Measurements from ENCODE around the gene ERN1.

DNA sequence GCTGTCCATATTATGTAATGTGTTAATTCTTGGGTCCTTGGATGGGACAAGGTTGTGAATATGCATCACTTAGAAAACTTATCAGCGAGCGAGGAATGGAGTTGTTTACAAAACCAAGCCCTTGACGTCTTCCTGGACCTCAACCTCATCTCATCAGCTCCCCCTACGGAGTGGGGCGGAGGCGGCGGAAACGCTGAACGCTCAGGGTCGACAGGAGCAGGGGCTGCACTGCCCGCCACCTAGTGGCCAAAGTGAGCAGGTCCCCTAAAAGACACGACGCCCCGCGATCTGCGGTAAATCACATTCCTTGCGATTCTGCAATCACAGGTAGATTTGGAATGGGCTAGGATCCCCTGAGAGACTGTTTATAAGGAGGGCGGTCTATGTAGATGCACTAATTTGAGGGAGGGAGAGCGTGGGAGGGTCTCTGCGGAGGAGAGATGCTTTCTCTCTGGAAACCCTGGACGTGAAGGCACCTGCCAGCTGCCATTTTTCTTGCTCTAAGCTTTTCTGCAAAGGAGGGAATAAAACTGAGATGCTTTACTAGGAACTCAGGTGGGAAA lies 104.1 kb downstream of the ERN1 start:
- TF ChIP-seq, protein P1, sequence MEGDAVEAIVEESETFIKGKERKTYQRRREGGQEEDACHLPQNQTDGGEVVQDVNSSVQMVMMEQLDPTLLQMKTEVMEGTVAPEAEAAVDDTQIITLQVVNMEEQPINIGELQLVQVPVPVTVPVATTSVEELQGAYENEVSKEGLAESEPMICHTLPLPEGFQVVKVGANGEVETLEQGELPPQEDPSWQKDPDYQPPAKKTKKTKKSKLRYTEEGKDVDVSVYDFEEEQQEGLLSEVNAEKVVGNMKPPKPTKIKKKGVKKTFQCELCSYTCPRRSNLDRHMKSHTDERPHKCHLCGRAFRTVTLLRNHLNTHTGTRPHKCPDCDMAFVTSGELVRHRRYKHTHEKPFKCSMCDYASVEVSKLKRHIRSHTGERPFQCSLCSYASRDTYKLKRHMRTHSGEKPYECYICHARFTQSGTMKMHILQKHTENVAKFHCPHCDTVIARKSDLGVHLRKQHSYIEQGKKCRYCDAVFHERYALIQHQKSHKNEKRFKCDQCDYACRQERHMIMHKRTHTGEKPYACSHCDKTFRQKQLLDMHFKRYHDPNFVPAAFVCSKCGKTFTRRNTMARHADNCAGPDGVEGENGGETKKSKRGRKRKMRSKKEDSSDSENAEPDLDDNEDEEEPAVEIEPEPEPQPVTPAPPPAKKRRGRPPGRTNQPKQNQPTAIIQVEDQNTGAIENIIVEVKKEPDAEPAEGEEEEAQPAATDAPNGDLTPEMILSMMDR (IDR thresholded peaks at IDR 0.05), result peak; percentile 70 to 89 (median 87)
- no peak for TF ChIP-seq POLR2A (IDR thresholded peaks at IDR 0.05)

Measured in body of pancreas (tissue), 4 donors.